Measurements from ENCODE around the gene MDM1.

GRCh38 chr12:68356060-68356695 is 24.0 kb upstream of the MDM1 start:
- TF ChIP-seq, protein P1, sequence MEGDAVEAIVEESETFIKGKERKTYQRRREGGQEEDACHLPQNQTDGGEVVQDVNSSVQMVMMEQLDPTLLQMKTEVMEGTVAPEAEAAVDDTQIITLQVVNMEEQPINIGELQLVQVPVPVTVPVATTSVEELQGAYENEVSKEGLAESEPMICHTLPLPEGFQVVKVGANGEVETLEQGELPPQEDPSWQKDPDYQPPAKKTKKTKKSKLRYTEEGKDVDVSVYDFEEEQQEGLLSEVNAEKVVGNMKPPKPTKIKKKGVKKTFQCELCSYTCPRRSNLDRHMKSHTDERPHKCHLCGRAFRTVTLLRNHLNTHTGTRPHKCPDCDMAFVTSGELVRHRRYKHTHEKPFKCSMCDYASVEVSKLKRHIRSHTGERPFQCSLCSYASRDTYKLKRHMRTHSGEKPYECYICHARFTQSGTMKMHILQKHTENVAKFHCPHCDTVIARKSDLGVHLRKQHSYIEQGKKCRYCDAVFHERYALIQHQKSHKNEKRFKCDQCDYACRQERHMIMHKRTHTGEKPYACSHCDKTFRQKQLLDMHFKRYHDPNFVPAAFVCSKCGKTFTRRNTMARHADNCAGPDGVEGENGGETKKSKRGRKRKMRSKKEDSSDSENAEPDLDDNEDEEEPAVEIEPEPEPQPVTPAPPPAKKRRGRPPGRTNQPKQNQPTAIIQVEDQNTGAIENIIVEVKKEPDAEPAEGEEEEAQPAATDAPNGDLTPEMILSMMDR (IDR thresholded peaks at IDR 0.05; ENCODE audit: low read depth, low read length, missing input control) = no peak
- TF ChIP-seq RXRA (IDR thresholded peaks at IDR 0.05) (no peak), JUND (IDR thresholded peaks at IDR 0.05) (no peak)
- TF ChIP-seq, protein P2, sequence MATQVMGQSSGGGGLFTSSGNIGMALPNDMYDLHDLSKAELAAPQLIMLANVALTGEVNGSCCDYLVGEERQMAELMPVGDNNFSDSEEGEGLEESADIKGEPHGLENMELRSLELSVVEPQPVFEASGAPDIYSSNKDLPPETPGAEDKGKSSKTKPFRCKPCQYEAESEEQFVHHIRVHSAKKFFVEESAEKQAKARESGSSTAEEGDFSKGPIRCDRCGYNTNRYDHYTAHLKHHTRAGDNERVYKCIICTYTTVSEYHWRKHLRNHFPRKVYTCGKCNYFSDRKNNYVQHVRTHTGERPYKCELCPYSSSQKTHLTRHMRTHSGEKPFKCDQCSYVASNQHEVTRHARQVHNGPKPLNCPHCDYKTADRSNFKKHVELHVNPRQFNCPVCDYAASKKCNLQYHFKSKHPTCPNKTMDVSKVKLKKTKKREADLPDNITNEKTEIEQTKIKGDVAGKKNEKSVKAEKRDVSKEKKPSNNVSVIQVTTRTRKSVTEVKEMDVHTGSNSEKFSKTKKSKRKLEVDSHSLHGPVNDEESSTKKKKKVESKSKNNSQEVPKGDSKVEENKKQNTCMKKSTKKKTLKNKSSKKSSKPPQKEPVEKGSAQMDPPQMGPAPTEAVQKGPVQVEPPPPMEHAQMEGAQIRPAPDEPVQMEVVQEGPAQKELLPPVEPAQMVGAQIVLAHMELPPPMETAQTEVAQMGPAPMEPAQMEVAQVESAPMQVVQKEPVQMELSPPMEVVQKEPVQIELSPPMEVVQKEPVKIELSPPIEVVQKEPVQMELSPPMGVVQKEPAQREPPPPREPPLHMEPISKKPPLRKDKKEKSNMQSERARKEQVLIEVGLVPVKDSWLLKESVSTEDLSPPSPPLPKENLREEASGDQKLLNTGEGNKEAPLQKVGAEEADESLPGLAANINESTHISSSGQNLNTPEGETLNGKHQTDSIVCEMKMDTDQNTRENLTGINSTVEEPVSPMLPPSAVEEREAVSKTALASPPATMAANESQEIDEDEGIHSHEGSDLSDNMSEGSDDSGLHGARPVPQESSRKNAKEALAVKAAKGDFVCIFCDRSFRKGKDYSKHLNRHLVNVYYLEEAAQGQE (IDR thresholded peaks at IDR 0.05) = no peak
